OCI-LY7 (cell line): Measurements from ENCODE around the gene TMED8. TPM values are rescaled to one million over a fixed set of nuclear protein-coding genes. Genes with fewer than 3 reads are reported as not detected.

Source experiments
- BruUV-seq: library from RNA; stranded (reverse); fragments of 400-500 nt; replicated peaks from 2 replicates; lab custom pipeline; 2021; lab: Mats Ljungman, UMichigan
- CTCF ChIA-PET: fragments of 300-600 bp; sonication (Branson Sonifier 250); formaldehyde crosslinking; loops from one replicate; lab custom pipeline; 2022; ENCODE audit warnings: antibody characterized with exemption; ENCODE audit not compliant: unreplicated experiment; lab: Charles Lee
- POLR2A ChIA-PET: fragments of 300-600 bp; sonication (Branson Sonifier 250); formaldehyde crosslinking; loops from one replicate; lab custom pipeline; 2022; ENCODE audit warnings: antibody characterized with exemption; lab: Charles Lee
- DNase-seq: peaks from one replicate; pipeline ENCODE4 v3.0.0-alpha.2; 2015; ENCODE audit warnings: low spot score
- H2AFZ ChIP-seq: fragments of 200-600 bp; sonication (generic), shearing (Covaris generic); 2 replicates; pipeline ENCODE4 v1.6.1; 2014; ENCODE audit warnings: mild to moderate bottlenecking, antibody characterized with exemption, low read length, moderate library complexity
- H3K27ac ChIP-seq: fragments of 200-600 bp; sonication (generic); 2 replicates; pipeline ENCODE4 v1.5.1; 2014; ENCODE audit warnings: mixed run types, low read depth, mild to moderate bottlenecking, moderate library complexity, low read length, inconsistent platforms; ENCODE audit not compliant: poor library complexity, severe bottlenecking
- H3K36me3 ChIP-seq: fragments of 200-600 bp; sonication (generic); 2 replicates; pipeline ENCODE4 v1.6.1; 2014; ENCODE audit warnings: mild to moderate bottlenecking, antibody characterized with exemption, low read length, moderate library complexity, mixed read lengths; ENCODE audit not compliant: insufficient read depth
- H3K4me1 ChIP-seq: fragments of 200-600 bp; sonication (generic); 2 replicates; pipeline ENCODE4 v1.5.1; 2014; ENCODE audit warnings: mild to moderate bottlenecking, low read length; ENCODE audit not compliant: insufficient read depth, poor library complexity, severe bottlenecking
- H3K4me2 ChIP-seq: fragments of 200-600 bp; sonication (generic); 2 replicates; pipeline ENCODE4 v1.6.1; 2014; ENCODE audit warnings: mild to moderate bottlenecking, low read length
- H3K4me3 ChIP-seq: fragments of 200-600 bp; sonication (generic); 2 replicates; pipeline ENCODE4 v1.5.1; 2014; ENCODE audit warnings: mild to moderate bottlenecking, low read depth, low read length; ENCODE audit not compliant: poor library complexity, severe bottlenecking
- H3K79me2 ChIP-seq: fragments of 200-600 bp; sonication (generic); 2 replicates; pipeline ENCODE4 v1.6.1; 2016; ENCODE audit warnings: low read depth, mild to moderate bottlenecking, low read length, moderate library complexity, mixed read lengths; ENCODE audit not compliant: insufficient read depth
- H3K9me2 ChIP-seq: fragments of 200-600 bp; sonication (generic); 2 replicates; pipeline ENCODE4 v1.6.1; 2016; ENCODE audit warnings: mild to moderate bottlenecking, low read length, mixed read lengths; ENCODE audit not compliant: insufficient read depth
- H3K9me3 ChIP-seq: fragments of 200-600 bp; sonication (generic); 2 replicates; pipeline ENCODE4 v1.6.1; 2014; ENCODE audit warnings: mild to moderate bottlenecking, mixed run types, low read length, mixed read lengths
- H4K20me1 ChIP-seq: fragments of 200-600 bp; sonication (generic); 2 replicates; pipeline ENCODE4 v1.6.1; 2014; ENCODE audit warnings: mild to moderate bottlenecking, antibody characterized with exemption, low read length, moderate library complexity, mixed read lengths; ENCODE audit not compliant: insufficient read depth
- CTCF ChIP-seq: fragments of 200-600 bp; sonication (generic); conservative IDR thresholded peaks from 2 replicates; pipeline ENCODE4 v1.5.1; 2014; ENCODE audit warnings: mild to moderate bottlenecking, antibody characterized with exemption, low read length, moderate library complexity, mixed read lengths
- EZH2phosphoT487 ChIP-seq: fragments of 200-600 bp; sonication (generic); IDR thresholded peaks from 2 replicates; pipeline ENCODE4 v1.6.1; 2018; ENCODE audit warnings: low read depth, borderline replicate concordance, mild to moderate bottlenecking, mixed run types, antibody characterized with exemption, low read length, moderate library complexity, mixed read lengths
- intact Hi-C: fragments of 100-400 bp; cut with micrococcal nuclease; formaldehyde crosslinking; loops from one replicate; pipeline ENCODE4 v1.10.0; 2022; ENCODE audit not compliant: unreplicated experiment
- total RNA-seq, 2 experiments: library from RNA; depleted of rRNA in 1 of 2; stranded (reverse); fragments of >200 nt in 1 of 2; shearing (Covaris generic) in 1 of 2; gene quantifications; 2 replicates each; pipeline ENCODE4 v1.2.3, GENCODE V29; 2014 to 2022

TMED8 gene
- total RNA-seq, 2 experiments from 2014 or later: 21.9 to 45.4 TPM

- Histone ChIP-seq H3K4me3 (no peak overlapping the region), H3K4me1 (no peaks in the 10 kb centered on the region), H3K4me2 (no peak overlapping the region), H4K20me1 (no peaks in the 10 kb centered on the region), H3K79me2 (no peaks in the 10 kb centered on the region), H3K9me2 (no peaks in the 10 kb centered on the region), H3K27ac (no peak overlapping the region), H2AFZ (no peak overlapping the region; the same call in 1 of the 2 replicates), H3K36me3 (no peaks in the 10 kb centered on the region), H3K9me3 (no peaks in the 10 kb centered on the region)
- TF ChIP-seq CTCF (peak; percentile 63), EZH2phosphoT487 (no peak)
- CTCF ChIA-PET: no interaction called here
- DNase-seq: peak; percentile 34
- intact Hi-C loops: no loop called here
- POLR2A ChIA-PET: no interaction called here
- no TSS peak for BruUV-seq
Measured at GRCh38 chr14:77409131-77409533, 32.2 kb upstream of the TMED8 start.

- POLR2A ChIA-PET: interaction anchor here (0.6 to 0.8 kb wide), 4 partner anchors 37 to 146 kb away, joined by 3 to 6 read pairs (median 4); no protein-coding TSS in a partner anchor
- Histone ChIP-seq H3K9me2 (no peaks in the 10 kb centered on the region), H3K4me1 (no peaks in the 10 kb centered on the region), H3K4me2 (no peak overlapping the region), H3K9me3 (no peaks in the 10 kb centered on the region), H2AFZ (no peak overlapping the region), H3K36me3 (no peaks in the 10 kb centered on the region), H3K4me3 (no peak overlapping the region), H4K20me1 (no peaks in the 10 kb centered on the region), H3K27ac (no peak overlapping the region), H3K79me2 (no peaks in the 10 kb centered on the region)
- no peak for TF ChIP-seq EZH2phosphoT487
- no peak for TF ChIP-seq CTCF
- CTCF ChIA-PET: no interaction called here
- no peak for DNase-seq
- intact Hi-C loops: no loop called here
- BruUV-seq: no TSS peak
Measured at GRCh38 chr14:77407158-77407557, 30.3 kb upstream of the TMED8 start.

- intact Hi-C loops: no loop called here
- CTCF ChIA-PET: no interaction called here
- no peaks in the 10 kb centered on the region for H3K36me3 ChIP-seq
- POLR2A ChIA-PET: interaction anchor here (0.8 kb wide), 1 partner anchor 53 kb away, joined by 3 read pairs; no protein-coding TSS in a partner anchor
- no peaks in the 10 kb centered on the region for H3K4me1 ChIP-seq
- H3K79me2 ChIP-seq: no peaks in the 10 kb centered on the region
- no peaks in the 10 kb centered on the region for H3K9me3 ChIP-seq
- DNase-seq: no peak
- no peaks in the 10 kb centered on the region for H3K9me2 ChIP-seq
- no TSS peak for BruUV-seq
- H3K4me2 ChIP-seq: no peak overlapping the region
- no peak overlapping the region for H3K4me3 ChIP-seq
- TF ChIP-seq EZH2phosphoT487 (no peak), CTCF (no peak)
- no peaks in the 10 kb centered on the region for H4K20me1 ChIP-seq
- H2AFZ ChIP-seq: no peak overlapping the region
- no peak overlapping the region for H3K27ac ChIP-seq
Measured at GRCh38 chr14:77406718-77407117, 29.8 kb upstream of the TMED8 start.
